PC-3 (cell line): ENCODE measurements around the gene MUSTN1. TPM values are rescaled to one million over a fixed set of nuclear protein-coding genes. Genes with fewer than 3 reads are reported as not detected.

Source experiments
- ATAC-seq: fragments of 200-7000 bp; cut with Tn5 transposase; 2 replicates; pipeline ENCODE4 v1.9.1; 2020; ENCODE audit warnings: mild to moderate bottlenecking, moderate library complexity
- BruUV-seq: library from RNA; stranded (reverse); fragments of 400-500 nt; replicated peaks from 2 replicates; lab custom pipeline; 2021; lab: Mats Ljungman, UMichigan
- CTCF ChIA-PET: fragments of 300-600 bp; sonication (Branson Sonifier 250); formaldehyde crosslinking; loops from one replicate; lab custom pipeline; 2022; ENCODE audit warnings: antibody characterized with exemption; lab: Charles Lee
- POLR2A ChIA-PET: fragments of 300-600 bp; sonication (Branson Sonifier 250); formaldehyde crosslinking; loops from one replicate; lab custom pipeline; 2022; ENCODE audit warnings: antibody characterized with exemption; ENCODE audit not compliant: unreplicated experiment; lab: Charles Lee
- DNase-seq: peaks from one replicate; pipeline ENCODE4 v3.0.0-alpha.2; 2015
- H2AFZ ChIP-seq: fragments of 300-600 bp; sonication (generic); 2 replicates; pipeline ENCODE4 v1.6.0; 2016; ENCODE audit warnings: antibody characterized with exemption, low read length
- H3F3A ChIP-seq: fragments of 300-600 bp; sonication (generic); one replicate; pipeline ENCODE4 v1.6.0; 2017; ENCODE audit warnings: antibody characterized with exemption, low read length, control low read depth, mild to moderate bottlenecking; ENCODE audit not compliant: unreplicated experiment
- H3K27ac ChIP-seq: fragments of 300-600 bp; sonication (generic); 2 replicates; pipeline ENCODE4 v1.5.1; 2016; ENCODE audit warnings: mild to moderate bottlenecking, low read length
- H3K27me3 ChIP-seq: fragments of 300-600 bp; sonication (generic); 2 replicates; pipeline ENCODE4 v1.6.1; 2016; ENCODE audit warnings: low read length, mixed read lengths
- H3K36me3 ChIP-seq: fragments of 300-600 bp; sonication (generic); 2 replicates; pipeline ENCODE4 v1.6.1; 2016; ENCODE audit warnings: low read depth, mixed run types, low read length, mixed read lengths
- H3K4me1 ChIP-seq: fragments of 300-600 bp; sonication (generic); 2 replicates; pipeline ENCODE4 v1.5.1; 2016; ENCODE audit warnings: low read length; ENCODE audit not compliant: insufficient read depth
- H3K4me2 ChIP-seq: fragments of 300-600 bp; sonication (generic); 2 replicates; pipeline ENCODE4 v1.6.0; 2016; ENCODE audit warnings: low read length
- H3K4me3 ChIP-seq: fragments of 300-600 bp; sonication (generic); 2 replicates; pipeline ENCODE4 v1.5.1; 2016; ENCODE audit warnings: mild to moderate bottlenecking, low read length, mixed read lengths
- H3K79me2 ChIP-seq: fragments of 300-600 bp; sonication (generic); 2 replicates; pipeline ENCODE4 v1.6.1; 2017; ENCODE audit warnings: low read length, mixed read lengths
- H3K9ac ChIP-seq: fragments of 300-600 bp; sonication (generic); 2 replicates; pipeline ENCODE4 v1.6.0; 2016; ENCODE audit warnings: mild to moderate bottlenecking, low read length
- H3K9me2 ChIP-seq: fragments of 300-600 bp; sonication (generic); replicated peaks from 2 replicates; pipeline ENCODE4 v1.6.1; 2016; ENCODE audit warnings: mixed run types, low read length, mixed read lengths
- H3K9me3 ChIP-seq: fragments of 300-600 bp; sonication (generic); 2 replicates; pipeline ENCODE4 v1.6.1; 2016; ENCODE audit warnings: low read length, mixed read lengths
- H4K20me1 ChIP-seq: fragments of 300-600 bp; sonication (generic); 2 replicates; pipeline ENCODE4 v1.6.1; 2016; ENCODE audit warnings: low read length, mixed read lengths
- EZH2 ChIP-seq: fragments of 300-600 bp; sonication (generic); IDR thresholded peaks from one replicate; pipeline ENCODE4 v1.6.1; 2017; ENCODE audit warnings: antibody characterized with exemption, mild to moderate bottlenecking, low read length; ENCODE audit not compliant: unreplicated experiment
- EZH2phosphoT487 ChIP-seq: fragments of 300-600 bp; sonication (generic); IDR thresholded peaks from 2 replicates; pipeline ENCODE4 v1.6.1; 2018; ENCODE audit warnings: mild to moderate bottlenecking, antibody characterized with exemption, low read length, borderline replicate concordance
- intact Hi-C: fragments of 100-400 bp; cut with micrococcal nuclease; formaldehyde crosslinking; loops from 2 replicates; pipeline ENCODE4 v1.9.0; 2023
- total RNA-seq: library from RNA; depleted of rRNA; stranded (reverse); fragments of >200 nt; gene quantifications from 2 replicates; pipeline ENCODE4 v1.2.3, GENCODE V29; 2014
- TF ChIP-seq, protein P1 (sequence below): fragments of 300-600 bp; sonication (generic); conservative IDR thresholded peaks from 2 replicates; pipeline ENCODE4 v1.5.1; 2017; ENCODE audit warnings: antibody characterized with exemption, low read depth, mild to moderate bottlenecking, low read length

The MUSTN1 gene
- total RNA-seq, 1 experiment from 2014 or later: 0.66 TPM

DNA sequence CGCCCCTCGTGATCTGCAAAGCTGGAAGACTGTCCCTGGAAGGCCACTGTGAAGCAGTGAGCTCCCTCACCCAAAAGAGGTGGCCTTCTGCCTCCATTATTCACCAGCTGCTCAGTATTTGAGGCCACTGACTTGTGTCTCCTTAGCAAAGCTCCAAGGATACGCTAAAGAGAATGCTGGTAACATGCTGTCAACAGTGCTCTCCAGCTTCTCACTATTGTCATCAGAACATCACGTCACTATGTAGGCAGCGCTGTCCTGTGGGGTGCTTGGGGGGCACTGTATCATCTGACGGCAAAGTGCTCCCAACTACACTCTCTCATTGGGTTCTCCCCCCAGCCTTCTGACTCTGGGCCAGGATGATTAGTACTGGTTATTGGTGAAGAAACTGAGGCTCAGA lies 18.6 kb downstream of the MUSTN1 start:
- no peaks in the 10 kb centered on the region for H3K27me3 ChIP-seq
- ChIA-PET CTCF (no interaction called here), POLR2A (no interaction called here)
- H3F3A ChIP-seq: no peaks in the 10 kb centered on the region
- no peaks in the 10 kb centered on the region for H3K36me3 ChIP-seq
- H3K79me2 ChIP-seq: no peaks in the 10 kb centered on the region
- H3K4me3 ChIP-seq: no peak overlapping the region
- intact Hi-C loops: no loop called here
- BruUV-seq: no TSS peak
- H3K27ac ChIP-seq: no peak overlapping the region
- no peak overlapping the region for H3K4me2 ChIP-seq
- H2AFZ ChIP-seq: no peak overlapping the region
- H3K9ac ChIP-seq: no peak overlapping the region
- H4K20me1 ChIP-seq: no peaks in the 10 kb centered on the region
- TF ChIP-seq EZH2phosphoT487 (no peak), EZH2 (no peak)
- TF ChIP-seq, protein P1, sequence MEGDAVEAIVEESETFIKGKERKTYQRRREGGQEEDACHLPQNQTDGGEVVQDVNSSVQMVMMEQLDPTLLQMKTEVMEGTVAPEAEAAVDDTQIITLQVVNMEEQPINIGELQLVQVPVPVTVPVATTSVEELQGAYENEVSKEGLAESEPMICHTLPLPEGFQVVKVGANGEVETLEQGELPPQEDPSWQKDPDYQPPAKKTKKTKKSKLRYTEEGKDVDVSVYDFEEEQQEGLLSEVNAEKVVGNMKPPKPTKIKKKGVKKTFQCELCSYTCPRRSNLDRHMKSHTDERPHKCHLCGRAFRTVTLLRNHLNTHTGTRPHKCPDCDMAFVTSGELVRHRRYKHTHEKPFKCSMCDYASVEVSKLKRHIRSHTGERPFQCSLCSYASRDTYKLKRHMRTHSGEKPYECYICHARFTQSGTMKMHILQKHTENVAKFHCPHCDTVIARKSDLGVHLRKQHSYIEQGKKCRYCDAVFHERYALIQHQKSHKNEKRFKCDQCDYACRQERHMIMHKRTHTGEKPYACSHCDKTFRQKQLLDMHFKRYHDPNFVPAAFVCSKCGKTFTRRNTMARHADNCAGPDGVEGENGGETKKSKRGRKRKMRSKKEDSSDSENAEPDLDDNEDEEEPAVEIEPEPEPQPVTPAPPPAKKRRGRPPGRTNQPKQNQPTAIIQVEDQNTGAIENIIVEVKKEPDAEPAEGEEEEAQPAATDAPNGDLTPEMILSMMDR: no peak
- no peaks in the 10 kb centered on the region for H3K9me2 ChIP-seq
- DNase-seq (no peak), ATAC-seq (no peak)
- H3K9me3 ChIP-seq: no peaks in the 10 kb centered on the region
- H3K4me1 ChIP-seq: no peaks in the 10 kb centered on the region

GRCh38 chr3:52813810-52814209 lies 21.0 kb downstream of the MUSTN1 start:
- TF ChIP-seq EZH2: no peak
- TF ChIP-seq, protein P1: no peak
- no peak for TF ChIP-seq EZH2phosphoT487

DNA sequence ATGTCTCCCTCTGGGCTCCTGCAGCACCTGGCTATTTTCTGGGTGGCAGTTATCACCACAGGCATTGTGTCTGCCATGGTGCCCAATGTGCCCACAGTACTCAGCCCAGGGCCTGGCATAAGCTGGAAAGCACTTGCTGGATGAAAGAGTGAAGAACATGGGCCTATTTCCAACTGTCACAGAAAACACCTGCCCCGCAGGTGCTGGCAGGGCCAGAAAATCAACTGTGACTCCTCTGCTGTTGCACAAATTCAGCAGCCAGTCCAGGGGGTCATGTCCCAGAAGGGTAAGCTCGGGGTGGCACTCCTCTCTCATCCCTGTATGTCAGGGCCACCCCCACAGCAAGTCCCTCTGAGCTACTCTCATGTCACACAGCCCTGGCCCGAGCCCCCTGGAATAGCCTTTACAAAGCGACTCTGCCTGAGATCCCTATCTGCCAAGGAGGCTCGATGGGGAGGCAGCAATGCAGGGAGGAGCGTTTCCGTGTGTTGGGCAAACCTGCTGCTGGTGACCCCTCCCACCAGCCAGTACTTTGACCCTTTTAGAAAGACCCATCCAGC lies 23.3 kb downstream of the MUSTN1 start:
- TF ChIP-seq, protein P1: no peak
- TF ChIP-seq EZH2phosphoT487: no peak
- no peak for TF ChIP-seq EZH2
- Histone ChIP-seq H3F3A (no peaks in the 10 kb centered on the region), H3K9me3 (no peaks in the 10 kb centered on the region), H3K4me2 (no peak overlapping the region), H3K4me1 (no peaks in the 10 kb centered on the region), H3K4me3 (no peak overlapping the region), H3K36me3 (no peaks in the 10 kb centered on the region), H3K9me2 (no peaks in the 10 kb centered on the region), H3K27me3 (no peaks in the 10 kb centered on the region), H3K79me2 (no peaks in the 10 kb centered on the region), H2AFZ (no peak overlapping the region), H4K20me1 (no peaks in the 10 kb centered on the region), H3K27ac (no peak overlapping the region), H3K9ac (no peak overlapping the region)
- intact Hi-C loops: no loop called here
- ChIA-PET POLR2A (interaction anchor here (0.7 kb wide), 1 partner anchor 135 kb away, joined by 4 read pairs; no protein-coding TSS in a partner anchor), CTCF (interaction anchor here (0.6 kb wide), 1 partner anchor 15 kb away, joined by 3 read pairs; no protein-coding TSS in a partner anchor)
- DNase-seq (no peak), ATAC-seq (no peak)
- no TSS peak for BruUV-seq

More at GRCh38 chr3:52813810-52814209, 21.0 kb downstream of the MUSTN1 start:
- no peaks in the 10 kb centered on the region for H3K36me3 ChIP-seq
- ChIA-PET CTCF (no interaction called here), POLR2A (no interaction called here)
- H3K4me2 ChIP-seq: no peak overlapping the region
- H3K4me1 ChIP-seq: no peaks in the 10 kb centered on the region
- H3K27ac ChIP-seq: no peak overlapping the region
- intact Hi-C loops: no loop called here
- no peaks in the 10 kb centered on the region for H3F3A ChIP-seq
- no peaks in the 10 kb centered on the region for H3K9me2 ChIP-seq
- no peaks in the 10 kb centered on the region for H3K79me2 ChIP-seq
- BruUV-seq: no TSS peak
- H4K20me1 ChIP-seq: no peaks in the 10 kb centered on the region
- no peak overlapping the region for H3K4me3 ChIP-seq
- H3K27me3 ChIP-seq: no peaks in the 10 kb centered on the region
- no peak overlapping the region for H2AFZ ChIP-seq
- no peak for DNase-seq
- no peaks in the 10 kb centered on the region for H3K9me3 ChIP-seq
- H3K9ac ChIP-seq: no peak overlapping the region
- ATAC-seq: no peak
